ENCODE results near the gene SNRNP200. TPM values are rescaled to one million over a fixed set of nuclear protein-coding genes. Genes with fewer than 3 reads are reported as not detected.
A peak's percentile ranks its signal among the peaks of the same experiment; 100 is the strongest.

The SNRNP200 gene
- total RNA-seq, 4 donors from 2014 or later = 85.3 to 123 (median 104) TPM

DNA sequence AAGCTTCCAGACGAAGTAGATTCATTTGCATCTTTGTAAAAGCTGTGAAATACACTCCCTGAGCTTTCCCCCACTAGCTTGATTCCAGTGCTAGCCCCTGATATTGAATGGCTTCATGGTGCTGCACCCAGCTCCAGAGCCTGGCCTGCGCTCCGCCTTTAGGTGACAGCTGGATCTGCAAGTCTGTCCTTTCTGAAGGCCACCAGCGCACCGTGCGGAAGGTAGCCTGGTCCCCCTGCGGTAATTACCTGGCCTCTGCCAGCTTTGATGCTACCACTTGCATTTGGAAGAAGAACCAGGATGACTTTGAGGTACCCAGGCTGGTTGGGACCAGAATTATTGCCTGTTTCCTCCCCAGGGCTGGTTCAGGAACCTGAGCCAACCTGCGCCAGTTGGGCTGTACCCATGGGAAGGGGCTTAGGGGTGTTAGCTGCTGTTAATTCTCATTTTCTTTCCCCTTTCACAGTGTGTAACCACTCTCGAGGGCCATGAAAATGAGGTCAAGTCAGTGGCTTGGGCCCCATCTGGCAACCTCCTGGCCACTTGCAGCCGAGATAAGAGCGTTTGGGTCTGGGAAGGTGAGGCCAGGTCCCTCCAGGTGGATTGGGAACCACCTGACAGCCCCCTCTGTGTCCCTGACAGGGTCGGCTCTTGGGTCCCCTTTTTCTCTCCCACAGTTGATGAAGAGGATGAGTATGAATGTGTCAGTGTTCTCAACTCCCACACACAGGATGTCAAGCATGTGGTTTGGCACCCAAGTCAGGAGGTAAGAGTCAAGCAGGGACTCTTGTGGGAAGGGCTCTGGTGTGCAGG is 38.0 kb downstream of the SNRNP200 start:
- Histone ChIP-seq H3K4me3 (replicated peaks in 1 of 3) (no peak overlapping the region), H3K27me3 (no peaks in the 10 kb centered on the region), H3K4me1 (peaks cover 22 to 26% of the 10 kb centered on the region in 2 donors), H3K36me3 (peaks cover 13 to 26% of the 10 kb centered on the region in 2 donors), H3K9me3 (no peaks in the 10 kb centered on the region), H3K27ac (no peak overlapping the region)
- intact Hi-C loops (cut with DNase I) = loop anchor here (2.0 to 10.0 kb wide), 3 partner anchors 37 to 1103 kb away; partner anchors contain the start of genes DUSP2, SNRNP200 and ZNF2
- TF ChIP-seq, protein P1, sequence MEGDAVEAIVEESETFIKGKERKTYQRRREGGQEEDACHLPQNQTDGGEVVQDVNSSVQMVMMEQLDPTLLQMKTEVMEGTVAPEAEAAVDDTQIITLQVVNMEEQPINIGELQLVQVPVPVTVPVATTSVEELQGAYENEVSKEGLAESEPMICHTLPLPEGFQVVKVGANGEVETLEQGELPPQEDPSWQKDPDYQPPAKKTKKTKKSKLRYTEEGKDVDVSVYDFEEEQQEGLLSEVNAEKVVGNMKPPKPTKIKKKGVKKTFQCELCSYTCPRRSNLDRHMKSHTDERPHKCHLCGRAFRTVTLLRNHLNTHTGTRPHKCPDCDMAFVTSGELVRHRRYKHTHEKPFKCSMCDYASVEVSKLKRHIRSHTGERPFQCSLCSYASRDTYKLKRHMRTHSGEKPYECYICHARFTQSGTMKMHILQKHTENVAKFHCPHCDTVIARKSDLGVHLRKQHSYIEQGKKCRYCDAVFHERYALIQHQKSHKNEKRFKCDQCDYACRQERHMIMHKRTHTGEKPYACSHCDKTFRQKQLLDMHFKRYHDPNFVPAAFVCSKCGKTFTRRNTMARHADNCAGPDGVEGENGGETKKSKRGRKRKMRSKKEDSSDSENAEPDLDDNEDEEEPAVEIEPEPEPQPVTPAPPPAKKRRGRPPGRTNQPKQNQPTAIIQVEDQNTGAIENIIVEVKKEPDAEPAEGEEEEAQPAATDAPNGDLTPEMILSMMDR (IDR thresholded peaks at IDR 0.05) = peak in 2 of 6 experiments; percentile 10 to 16
- TF ChIP-seq POLR2A (IDR thresholded peaks at IDR 0.05) = no peak
- 77 to 79% methylated on average over 12 of the region's 12 CpGs for WGBS, 2 donors
- DNase-seq = peak; percentile 21 to 31

DNA sequence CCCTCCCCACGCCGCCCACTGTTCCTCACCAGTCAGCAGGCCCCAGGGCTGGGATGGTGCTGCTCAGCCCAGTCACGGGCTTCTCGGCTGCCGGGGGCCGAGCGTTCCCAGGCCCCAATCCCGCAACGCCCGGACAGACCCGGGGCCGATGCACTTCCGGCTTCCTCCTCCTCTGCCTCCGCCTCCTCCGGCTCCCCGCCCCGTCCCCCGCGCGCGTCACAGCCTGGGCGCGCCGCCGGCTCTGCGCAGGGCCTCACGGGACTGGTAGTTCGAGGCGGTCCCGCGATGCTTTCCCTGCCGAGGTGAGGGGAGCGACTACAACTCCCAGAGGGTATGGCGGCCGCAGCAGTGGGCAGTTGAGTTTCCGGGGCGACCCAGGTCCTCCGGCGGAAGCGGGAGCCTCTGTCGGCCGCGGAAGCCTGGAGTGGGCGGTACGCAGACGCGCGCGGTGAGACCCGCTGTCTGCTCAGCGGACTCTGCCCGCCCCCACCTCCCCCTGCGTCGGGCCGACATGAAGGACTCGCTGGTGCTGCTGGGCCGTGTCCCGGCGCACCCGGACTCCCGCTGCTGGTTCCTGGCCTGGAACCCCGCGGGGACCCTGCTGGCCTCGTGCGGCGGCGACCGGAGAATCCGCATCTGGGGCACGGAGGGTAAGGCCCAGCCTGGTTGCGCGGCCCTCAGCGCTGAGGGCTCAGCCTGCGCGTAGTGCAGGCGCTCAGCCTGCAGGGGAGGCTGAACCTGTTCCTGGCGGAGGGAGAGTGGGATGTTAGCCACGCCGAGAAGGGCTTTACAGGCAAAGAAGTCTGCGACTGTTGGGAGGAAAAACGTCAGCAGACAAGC is 39.3 kb downstream of the SNRNP200 start, which contains the start of the genes CIAO1 and TMEM127:
CIAO1 (plus strand) TSS at position 386 of the 840 bp plus-strand sequence; CDS start at position 512, 126 bp downstream.
TMEM127 (minus strand) TSS at position 158 of the 840 bp plus-strand sequence. CDS start 616 bp downstream, outside the sequence.
- Histone ChIP-seq H3K36me3 (peaks cover 13% of the 10 kb centered on the region in 2 donors), H3K27me3 (no peaks in the 10 kb centered on the region), H3K9me3 (no peaks in the 10 kb centered on the region), H3K27ac (peak within 1 kb of the TSS; percentile 40 to 83 (median 75)), H3K4me3 (replicated peaks in 1 of 3) (peak within 1 kb of the TSS; percentile 82 to 89 (median 83)), H3K4me1 (peaks cover 25 to 33% of the 10 kb centered on the region in 2 donors)
- WGBS, 2 donors = 0 to 1% methylated on average over 14 to 17 of the region's 81 CpGs
- peak; percentile 99 for DNase-seq
- TF ChIP-seq POLR2A (IDR thresholded peaks at IDR 0.05) = peak; percentile 76 to 91
- TF ChIP-seq, protein P1 (IDR thresholded peaks at IDR 0.05) = peak in 3 of 6 experiments; percentile 29 to 38 (median 32)
- intact Hi-C loops (cut with DNase I) = loop anchor here (2.0 to 10.0 kb wide), 4 partner anchors 39 to 1101 kb away; partner anchors contain the start of genes DUSP2, SNRNP200, STARD7 and ZNF2

DNA sequence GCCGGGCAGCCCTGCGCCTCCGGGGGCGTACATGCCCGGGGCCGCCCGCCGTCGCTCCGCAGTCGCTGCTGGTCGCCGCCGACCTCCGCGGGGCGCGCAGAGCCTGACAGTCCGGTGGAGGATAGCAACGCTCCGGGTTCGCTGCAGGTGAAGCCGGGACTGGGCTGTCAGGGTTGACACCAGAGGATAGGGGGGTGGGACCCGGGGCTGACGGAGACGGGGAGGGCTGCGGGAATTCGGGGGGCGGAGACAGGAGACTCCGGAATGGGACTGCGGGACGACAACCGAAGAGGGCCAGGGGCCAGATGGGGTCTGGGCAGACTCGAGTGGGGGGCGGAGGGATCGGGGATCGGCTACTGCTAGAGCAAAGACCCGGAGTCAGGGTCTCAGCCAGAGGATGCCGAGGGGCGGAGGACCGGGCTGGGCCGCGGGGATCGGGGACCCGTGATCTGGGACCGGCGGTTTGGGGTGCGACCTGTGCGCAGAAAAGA is 40.0 kb downstream of the SNRNP200 start:
- H3K4me1 ChIP-seq = peaks cover 31 to 40% of the 10 kb centered on the region in 2 donors

DNA sequence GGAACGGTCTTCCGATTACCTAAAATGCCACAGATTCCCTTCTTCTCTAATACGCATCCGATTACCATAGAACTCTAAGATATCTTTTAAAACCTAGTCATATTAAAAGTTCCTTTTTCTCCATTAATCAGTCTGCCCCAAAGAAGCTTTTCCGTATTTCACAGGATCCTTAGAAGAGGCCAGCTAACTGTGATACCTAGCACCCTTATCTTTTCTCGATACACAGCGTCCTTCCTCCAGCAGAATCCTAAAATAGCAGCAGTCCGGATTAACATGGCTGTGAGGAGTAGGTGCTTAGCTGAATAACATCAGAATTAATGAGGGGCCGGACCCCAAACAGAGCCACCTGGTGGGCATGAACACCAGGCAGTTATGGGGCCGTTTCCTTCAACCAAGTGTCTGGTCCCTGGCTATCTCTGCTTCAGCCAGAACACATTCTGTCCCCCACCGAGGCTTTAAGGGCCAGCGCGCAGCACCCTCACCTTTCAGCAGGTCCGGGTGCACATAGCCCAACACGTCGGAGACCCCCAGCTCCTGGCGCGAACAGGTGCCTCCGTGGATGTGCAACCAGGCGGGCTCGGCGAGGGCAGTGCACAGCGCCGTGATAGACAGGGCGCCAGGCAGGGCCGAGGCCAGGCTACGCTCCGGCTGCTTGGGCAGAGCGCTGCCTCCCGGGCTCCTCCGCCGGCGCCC is 40.5 kb downstream of the SNRNP200 start:
- Histone ChIP-seq H3K9me3 (no peaks in the 10 kb centered on the region), H3K27ac (peak overlapping the region in 1 of 3 donors; percentile 83), H3K4me1 (peaks cover 37 to 46% of the 10 kb centered on the region in 2 donors), H3K4me3 (replicated peaks in 1 of 3) (peak overlapping the region; percentile 82 to 89 (median 83)), H3K27me3 (no peaks in the 10 kb centered on the region), H3K36me3 (peaks cover 10 to 13% of the 10 kb centered on the region in 2 donors)
- intact Hi-C loops (cut with DNase I) = loop anchor here (2.0 to 10.0 kb wide), 3 partner anchors 56 to 1100 kb away; partner anchors contain the start of genes DUSP2, STARD7 and ZNF2
- TF ChIP-seq POLR2A (IDR thresholded peaks at IDR 0.05) = no peak
- TF ChIP-seq, protein P1 (IDR thresholded peaks at IDR 0.05) = peak in 1 of 6 experiments; percentile 19
- 47 to 51% methylated on average over 10 to 11 of the region's 33 CpGs for WGBS, 2 donors
- peak; percentile 27 to 34 for DNase-seq

More for the DNA sequence above, 40.0 kb downstream of the SNRNP200 start:
- Histone ChIP-seq H3K36me3 (peaks cover 10 to 13% of the 10 kb centered on the region in 2 donors), H3K9me3 (no peaks in the 10 kb centered on the region), H3K27ac (peak overlapping the region; percentile 40 to 83 (median 75)), H3K27me3 (no peaks in the 10 kb centered on the region), H3K4me3 (replicated peaks in 1 of 3) (peak overlapping the region; percentile 82 to 89 (median 83))
- intact Hi-C loops (cut with DNase I) = loop anchor here (2.0 to 10.0 kb wide), 3 partner anchors 57 to 1101 kb away; partner anchors contain the start of genes DUSP2, STARD7 and ZNF2
- no peak for TF ChIP-seq POLR2A (IDR thresholded peaks at IDR 0.05)
- TF ChIP-seq, protein P1 (IDR thresholded peaks at IDR 0.05) = no peak
- peak; percentile 47 to 63 for DNase-seq
- WGBS, 2 donors = 0 to 3% methylated on average over 1 to 16 of the region's 49 CpGs
